OCI-LY7 (cell line): ENCODE results near the gene HK2. TPM values are rescaled to one million over a fixed set of nuclear protein-coding genes. Genes with fewer than 3 reads are reported as not detected.

ENCODE experiments used
- BruUV-seq: library from RNA; stranded (reverse); fragments of 400-500 nt; replicated peaks from 2 replicates; lab custom pipeline; 2021; lab: Mats Ljungman, UMichigan
- CTCF ChIA-PET: fragments of 300-600 bp; sonication (Branson Sonifier 250); formaldehyde crosslinking; loops from one replicate; lab custom pipeline; 2022; ENCODE audit warnings: antibody characterized with exemption; ENCODE audit not compliant: unreplicated experiment; lab: Charles Lee
- POLR2A ChIA-PET: fragments of 300-600 bp; sonication (Branson Sonifier 250); formaldehyde crosslinking; loops from one replicate; lab custom pipeline; 2022; ENCODE audit warnings: antibody characterized with exemption; lab: Charles Lee
- DNase-seq: peaks from one replicate; pipeline ENCODE4 v3.0.0-alpha.2; 2015; ENCODE audit warnings: low spot score
- H2AFZ ChIP-seq: fragments of 200-600 bp; sonication (generic), shearing (Covaris generic); 2 replicates; pipeline ENCODE4 v1.6.1; 2014; ENCODE audit warnings: mild to moderate bottlenecking, antibody characterized with exemption, low read length, moderate library complexity
- H3K27ac ChIP-seq: fragments of 200-600 bp; sonication (generic); 2 replicates; pipeline ENCODE4 v1.5.1; 2014; ENCODE audit warnings: mixed run types, low read depth, mild to moderate bottlenecking, moderate library complexity, low read length, inconsistent platforms; ENCODE audit not compliant: poor library complexity, severe bottlenecking
- H3K36me3 ChIP-seq: fragments of 200-600 bp; sonication (generic); 2 replicates; pipeline ENCODE4 v1.6.1; 2014; ENCODE audit warnings: mild to moderate bottlenecking, antibody characterized with exemption, low read length, moderate library complexity, mixed read lengths; ENCODE audit not compliant: insufficient read depth
- H3K4me1 ChIP-seq: fragments of 200-600 bp; sonication (generic); 2 replicates; pipeline ENCODE4 v1.5.1; 2014; ENCODE audit warnings: mild to moderate bottlenecking, low read length; ENCODE audit not compliant: insufficient read depth, poor library complexity, severe bottlenecking
- H3K4me2 ChIP-seq: fragments of 200-600 bp; sonication (generic); 2 replicates; pipeline ENCODE4 v1.6.1; 2014; ENCODE audit warnings: mild to moderate bottlenecking, low read length
- H3K4me3 ChIP-seq: fragments of 200-600 bp; sonication (generic); 2 replicates; pipeline ENCODE4 v1.5.1; 2014; ENCODE audit warnings: mild to moderate bottlenecking, low read depth, low read length; ENCODE audit not compliant: poor library complexity, severe bottlenecking
- H3K79me2 ChIP-seq: fragments of 200-600 bp; sonication (generic); 2 replicates; pipeline ENCODE4 v1.6.1; 2016; ENCODE audit warnings: low read depth, mild to moderate bottlenecking, low read length, moderate library complexity, mixed read lengths; ENCODE audit not compliant: insufficient read depth
- H3K9me2 ChIP-seq: fragments of 200-600 bp; sonication (generic); 2 replicates; pipeline ENCODE4 v1.6.1; 2016; ENCODE audit warnings: mild to moderate bottlenecking, low read length, mixed read lengths; ENCODE audit not compliant: insufficient read depth
- H3K9me3 ChIP-seq: fragments of 200-600 bp; sonication (generic); 2 replicates; pipeline ENCODE4 v1.6.1; 2014; ENCODE audit warnings: mild to moderate bottlenecking, mixed run types, low read length, mixed read lengths
- H4K20me1 ChIP-seq: fragments of 200-600 bp; sonication (generic); 2 replicates; pipeline ENCODE4 v1.6.1; 2014; ENCODE audit warnings: mild to moderate bottlenecking, antibody characterized with exemption, low read length, moderate library complexity, mixed read lengths; ENCODE audit not compliant: insufficient read depth
- CTCF ChIP-seq: fragments of 200-600 bp; sonication (generic); conservative IDR thresholded peaks from 2 replicates; pipeline ENCODE4 v1.5.1; 2014; ENCODE audit warnings: mild to moderate bottlenecking, antibody characterized with exemption, low read length, moderate library complexity, mixed read lengths
- EZH2phosphoT487 ChIP-seq: fragments of 200-600 bp; sonication (generic); IDR thresholded peaks from 2 replicates; pipeline ENCODE4 v1.6.1; 2018; ENCODE audit warnings: low read depth, borderline replicate concordance, mild to moderate bottlenecking, mixed run types, antibody characterized with exemption, low read length, moderate library complexity, mixed read lengths
- intact Hi-C: fragments of 100-400 bp; cut with micrococcal nuclease; formaldehyde crosslinking; loops from one replicate; pipeline ENCODE4 v1.10.0; 2022; ENCODE audit not compliant: unreplicated experiment
- total RNA-seq, 2 experiments: library from RNA; depleted of rRNA in 1 of 2; stranded (reverse); fragments of >200 nt in 1 of 2; shearing (Covaris generic) in 1 of 2; gene quantifications; 2 replicates each; pipeline ENCODE4 v1.2.3, GENCODE V29; 2014 to 2022

Gene HK2
- total RNA-seq, 2 experiments from 2014 or later: 8.6 to 50.5 TPM

- no peaks in the 10 kb centered on the region for H3K9me3 ChIP-seq
- H3K79me2 ChIP-seq: no peaks in the 10 kb centered on the region
- no peaks in the 10 kb centered on the region for H3K9me2 ChIP-seq
- no TSS peak for BruUV-seq
- H3K27ac ChIP-seq: no peak overlapping the region
- H3K4me3 ChIP-seq: no peak overlapping the region
- H3K4me2 ChIP-seq: no peak overlapping the region
- no peak overlapping the region for H2AFZ ChIP-seq
- TF ChIP-seq EZH2phosphoT487: no peak
- no peak for TF ChIP-seq CTCF
- intact Hi-C loops: no loop called here
- H3K36me3 ChIP-seq: peaks cover 15% of the 10 kb centered on the region
- H3K4me1 ChIP-seq: no peaks in the 10 kb centered on the region
- DNase-seq: no peak
- POLR2A ChIA-PET: no interaction called here
- no peaks in the 10 kb centered on the region for H4K20me1 ChIP-seq
- CTCF ChIA-PET: no interaction called here
Observed at GRCh38 chr2:74930811-74931486, 97.0 kb downstream of the HK2 start.

GRCh38 chr2:74931940-74932339 lies 98.0 kb downstream of the HK2 start:
- Histone ChIP-seq H3K79me2 (no peaks in the 10 kb centered on the region), H3K9me3 (no peaks in the 10 kb centered on the region), H3K4me1 (no peaks in the 10 kb centered on the region), H3K27ac (no peak overlapping the region), H4K20me1 (no peaks in the 10 kb centered on the region), H3K36me3 (peaks cover 15% of the 10 kb centered on the region), H3K9me2 (no peaks in the 10 kb centered on the region), H3K4me3 (no peak overlapping the region), H2AFZ (no peak overlapping the region), H3K4me2 (no peak overlapping the region)
- DNase-seq: no peak
- intact Hi-C loops: no loop called here
- BruUV-seq: no TSS peak
- ChIA-PET CTCF (no interaction called here), POLR2A (no interaction called here)
- TF ChIP-seq EZH2phosphoT487 (no peak), CTCF (no peak)

- no peaks in the 10 kb centered on the region for H4K20me1 ChIP-seq
- no peak overlapping the region for H3K4me3 ChIP-seq
- H3K4me1 ChIP-seq: no peaks in the 10 kb centered on the region
- H3K4me2 ChIP-seq: no peak overlapping the region
- ChIA-PET CTCF (no interaction called here), POLR2A (no interaction called here)
- no TSS peak for BruUV-seq
- intact Hi-C loops: no loop called here
- no peak overlapping the region for H2AFZ ChIP-seq
- no peaks in the 10 kb centered on the region for H3K79me2 ChIP-seq
- peaks cover under 1% of the 10 kb centered on the region; the same call in 1 of the 2 replicates for H3K36me3 ChIP-seq
- TF ChIP-seq EZH2phosphoT487 (no peak), CTCF (no peak)
- DNase-seq: no peak
- no peak overlapping the region for H3K27ac ChIP-seq
- no peaks in the 10 kb centered on the region for H3K9me3 ChIP-seq
- no peaks in the 10 kb centered on the region for H3K9me2 ChIP-seq
Observed at GRCh38 chr2:74935975-74936391, 102.1 kb downstream of the HK2 start.
